Panc1 (cell line): ENCODE results near the gene TTC28.
"Not testable (repeated sequence)": the region's sequence is repeated elsewhere in the genome, so short reads cannot be mapped to it uniquely, and the experiment has no call there.

Source experiments
- POLR2AphosphoS5 ChIP-seq: IDR thresholded peaks from 2 replicates; pipeline ENCODE4 v1.6.1; 2012; ENCODE audit warnings: mild to moderate bottlenecking, low read depth, low read length, moderate library complexity
- SIN3A ChIP-seq: IDR thresholded peaks from 2 replicates; pipeline ENCODE4 v1.6.1; 2012; ENCODE audit warnings: low read depth, mild to moderate bottlenecking, low read length, moderate library complexity, borderline replicate concordance; ENCODE audit not compliant: insufficient read depth
- TCF7L2 ChIP-seq: IDR thresholded peaks from 2 replicates; pipeline ENCODE4 v1.6.1; 2011; ENCODE audit warnings: mild to moderate bottlenecking, low read depth, low read length, inconsistent platforms
- TF ChIP-seq, protein P1 (sequence below): fragments of 450-650 bp; IDR thresholded peaks from 2 replicates; pipeline ENCODE4 v1.5.1; 2017; ENCODE audit warnings: mild to moderate bottlenecking
- TF ChIP-seq, protein P2 (sequence below), 2 experiments: IDR thresholded peaks; 2 replicates each; pipeline ENCODE4 v1.6.1; 2011 to 2012; ENCODE audit warnings: low read depth in 2 of 2, control low read depth in 1 of 2, low read length in 1 of 2, mild to moderate bottlenecking in 1 of 2, moderate library complexity in 1 of 2; ENCODE audit not compliant: insufficient read depth in 1 of 2

- TF ChIP-seq, protein P1, sequence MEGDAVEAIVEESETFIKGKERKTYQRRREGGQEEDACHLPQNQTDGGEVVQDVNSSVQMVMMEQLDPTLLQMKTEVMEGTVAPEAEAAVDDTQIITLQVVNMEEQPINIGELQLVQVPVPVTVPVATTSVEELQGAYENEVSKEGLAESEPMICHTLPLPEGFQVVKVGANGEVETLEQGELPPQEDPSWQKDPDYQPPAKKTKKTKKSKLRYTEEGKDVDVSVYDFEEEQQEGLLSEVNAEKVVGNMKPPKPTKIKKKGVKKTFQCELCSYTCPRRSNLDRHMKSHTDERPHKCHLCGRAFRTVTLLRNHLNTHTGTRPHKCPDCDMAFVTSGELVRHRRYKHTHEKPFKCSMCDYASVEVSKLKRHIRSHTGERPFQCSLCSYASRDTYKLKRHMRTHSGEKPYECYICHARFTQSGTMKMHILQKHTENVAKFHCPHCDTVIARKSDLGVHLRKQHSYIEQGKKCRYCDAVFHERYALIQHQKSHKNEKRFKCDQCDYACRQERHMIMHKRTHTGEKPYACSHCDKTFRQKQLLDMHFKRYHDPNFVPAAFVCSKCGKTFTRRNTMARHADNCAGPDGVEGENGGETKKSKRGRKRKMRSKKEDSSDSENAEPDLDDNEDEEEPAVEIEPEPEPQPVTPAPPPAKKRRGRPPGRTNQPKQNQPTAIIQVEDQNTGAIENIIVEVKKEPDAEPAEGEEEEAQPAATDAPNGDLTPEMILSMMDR: not testable (repeated sequence)
- TF ChIP-seq, protein P2, sequence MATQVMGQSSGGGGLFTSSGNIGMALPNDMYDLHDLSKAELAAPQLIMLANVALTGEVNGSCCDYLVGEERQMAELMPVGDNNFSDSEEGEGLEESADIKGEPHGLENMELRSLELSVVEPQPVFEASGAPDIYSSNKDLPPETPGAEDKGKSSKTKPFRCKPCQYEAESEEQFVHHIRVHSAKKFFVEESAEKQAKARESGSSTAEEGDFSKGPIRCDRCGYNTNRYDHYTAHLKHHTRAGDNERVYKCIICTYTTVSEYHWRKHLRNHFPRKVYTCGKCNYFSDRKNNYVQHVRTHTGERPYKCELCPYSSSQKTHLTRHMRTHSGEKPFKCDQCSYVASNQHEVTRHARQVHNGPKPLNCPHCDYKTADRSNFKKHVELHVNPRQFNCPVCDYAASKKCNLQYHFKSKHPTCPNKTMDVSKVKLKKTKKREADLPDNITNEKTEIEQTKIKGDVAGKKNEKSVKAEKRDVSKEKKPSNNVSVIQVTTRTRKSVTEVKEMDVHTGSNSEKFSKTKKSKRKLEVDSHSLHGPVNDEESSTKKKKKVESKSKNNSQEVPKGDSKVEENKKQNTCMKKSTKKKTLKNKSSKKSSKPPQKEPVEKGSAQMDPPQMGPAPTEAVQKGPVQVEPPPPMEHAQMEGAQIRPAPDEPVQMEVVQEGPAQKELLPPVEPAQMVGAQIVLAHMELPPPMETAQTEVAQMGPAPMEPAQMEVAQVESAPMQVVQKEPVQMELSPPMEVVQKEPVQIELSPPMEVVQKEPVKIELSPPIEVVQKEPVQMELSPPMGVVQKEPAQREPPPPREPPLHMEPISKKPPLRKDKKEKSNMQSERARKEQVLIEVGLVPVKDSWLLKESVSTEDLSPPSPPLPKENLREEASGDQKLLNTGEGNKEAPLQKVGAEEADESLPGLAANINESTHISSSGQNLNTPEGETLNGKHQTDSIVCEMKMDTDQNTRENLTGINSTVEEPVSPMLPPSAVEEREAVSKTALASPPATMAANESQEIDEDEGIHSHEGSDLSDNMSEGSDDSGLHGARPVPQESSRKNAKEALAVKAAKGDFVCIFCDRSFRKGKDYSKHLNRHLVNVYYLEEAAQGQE (IDR thresholded peaks at IDR 0.05; ENCODE audit: insufficient read depth in 1 of 2, low read depth in 2 of 2, low read length in 1 of 2): not testable (repeated sequence)
- TF ChIP-seq POLR2AphosphoS5, TCF7L2, SIN3A: not testable (repeated sequence)
Observed at GRCh38 chr22:28682966-28683365, 3.3 kb upstream of the TTC28 start.
